ENCODE data around the gene ANKMY1.

Gene ANKMY1

DNA sequence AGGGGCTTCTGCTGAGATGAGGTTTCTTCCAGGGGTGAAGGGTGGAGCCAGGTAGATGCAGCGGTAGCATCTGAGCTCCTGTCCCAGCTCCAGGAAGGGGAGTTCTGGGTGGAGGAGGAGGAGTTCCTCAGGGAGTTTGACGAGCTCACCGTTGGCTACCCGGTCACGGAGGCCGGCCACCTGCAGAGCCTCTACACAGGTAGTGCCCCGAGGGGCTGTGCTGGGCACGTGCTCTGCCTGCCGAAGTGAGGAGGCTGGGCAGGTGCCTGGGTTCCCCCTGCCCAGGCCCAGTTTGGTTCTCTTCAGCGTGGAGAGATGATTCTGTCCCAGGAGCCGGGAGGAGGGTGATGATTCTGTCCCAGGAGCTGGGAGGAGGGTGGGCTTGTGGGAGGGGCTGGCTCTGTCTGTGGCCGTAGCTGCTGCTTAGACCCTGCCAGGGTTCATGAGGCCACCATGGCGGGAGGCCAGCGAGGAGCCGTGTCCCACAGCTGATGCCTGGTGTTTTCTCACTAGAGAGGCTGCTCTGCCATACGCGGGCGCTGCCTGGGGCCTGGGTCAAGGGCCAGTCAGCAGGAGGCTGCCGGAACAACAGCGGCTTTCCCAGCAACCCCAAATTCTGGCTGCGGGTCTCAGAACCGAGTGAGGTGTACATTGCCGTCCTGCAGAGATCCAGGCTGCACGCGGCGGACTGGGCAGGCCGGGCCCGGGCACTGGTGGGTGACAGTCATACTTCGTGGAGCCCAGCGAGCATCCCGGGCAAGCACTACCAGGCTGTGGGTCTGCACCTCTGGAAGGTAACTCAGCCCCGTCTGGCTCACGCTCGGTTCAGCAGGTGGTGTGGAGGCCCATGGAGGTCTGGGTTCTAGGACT lies 37.0 kb upstream of the ANKMY1 start:
- DNase-seq = no peak

DNA sequence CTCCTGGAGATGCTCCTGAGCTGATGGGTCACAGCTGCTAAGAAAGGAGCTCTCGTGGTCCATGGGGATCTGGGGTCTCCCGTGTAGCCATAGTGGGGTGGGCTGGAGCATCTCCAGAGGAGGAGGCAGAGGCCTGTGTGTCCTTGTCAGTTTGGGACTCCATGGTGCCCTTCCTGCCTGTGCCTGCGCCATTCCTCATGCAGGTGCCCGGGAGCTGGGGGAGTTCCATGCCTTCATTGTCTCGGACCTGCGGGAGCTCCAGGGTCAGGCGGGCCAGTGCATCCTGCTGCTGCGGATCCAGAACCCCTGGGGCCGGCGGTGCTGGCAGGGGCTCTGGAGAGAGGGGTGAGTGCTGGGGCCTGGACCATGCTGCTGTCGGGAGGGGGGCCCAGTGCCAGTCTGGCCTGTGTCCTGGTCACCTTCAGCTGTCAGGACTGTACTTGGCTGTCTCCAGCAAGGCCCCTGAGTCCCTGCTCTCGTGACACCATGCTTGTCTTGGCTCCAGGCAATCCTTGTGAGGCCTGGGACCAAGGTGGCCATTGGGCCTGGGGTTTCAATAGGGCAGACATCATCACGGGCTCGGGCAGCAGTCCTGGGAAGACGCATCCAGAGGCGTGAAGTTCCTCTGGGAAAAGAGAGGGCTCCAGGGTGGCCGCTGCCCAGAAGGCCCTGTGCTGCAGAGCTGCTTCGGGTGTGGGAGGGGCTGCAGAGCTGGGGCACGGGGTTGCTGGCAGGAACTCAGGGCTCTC lies 36.1 kb upstream of the ANKMY1 start:
- no peak for DNase-seq

DNA sequence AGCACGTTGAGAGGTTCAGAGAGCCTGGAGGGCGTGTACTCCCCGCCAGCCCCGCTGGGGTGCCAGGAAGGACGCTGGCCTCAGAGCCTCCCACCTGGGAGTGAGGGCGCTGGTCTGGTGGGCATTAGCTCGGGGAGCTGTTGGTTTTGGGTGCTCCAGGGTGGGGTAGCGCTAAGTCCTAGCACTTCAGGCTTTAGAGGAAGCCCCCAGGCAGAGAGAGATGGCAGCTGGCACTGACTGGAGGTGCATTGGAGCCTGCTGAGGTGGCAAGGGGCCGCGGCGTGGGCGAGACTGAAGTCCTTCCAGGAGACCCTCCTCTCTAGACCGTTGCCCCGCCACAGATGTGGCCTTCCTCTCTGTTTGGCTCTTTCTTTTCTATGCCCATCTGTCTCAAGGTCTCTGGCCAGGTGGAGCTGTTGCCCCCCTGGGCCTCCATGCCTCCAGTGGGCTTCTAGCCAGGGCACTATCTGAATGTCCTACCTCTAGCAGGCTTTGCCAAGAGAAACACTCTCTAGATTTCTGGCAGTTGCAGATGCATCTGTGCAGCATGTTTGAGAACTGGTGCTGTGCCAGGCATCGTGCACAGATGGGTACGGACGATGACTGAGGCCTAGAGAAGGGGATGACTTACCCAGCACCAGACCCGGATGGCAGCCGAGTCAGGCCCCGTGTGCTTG lies 35.4 kb upstream of the ANKMY1 start:
- no peak for DNase-seq

- no peak for DNase-seq
Observed at GRCh38 chr2:240591784-240592183, 34.0 kb upstream of the ANKMY1 start.

DNA sequence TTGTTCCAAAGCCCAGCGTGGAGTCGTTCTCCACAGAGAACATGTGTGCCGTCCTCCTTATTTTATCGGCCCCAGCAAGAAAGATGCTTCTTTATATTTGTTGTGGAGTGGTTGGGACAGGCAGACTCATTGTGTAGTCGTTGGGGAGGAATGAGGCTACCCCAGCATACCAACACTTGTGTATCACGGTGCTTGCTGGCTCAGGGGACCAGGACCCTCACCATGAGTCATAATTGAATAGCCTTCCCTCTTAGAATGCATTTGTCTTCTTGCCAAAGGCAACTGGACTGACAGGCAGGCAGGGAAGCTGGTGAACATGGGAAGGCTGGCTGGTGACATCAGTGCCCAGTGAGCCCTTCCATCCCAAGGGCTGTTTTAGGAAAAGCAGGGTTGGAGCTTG lies 33.4 kb upstream of the ANKMY1 start:
- DNase-seq = no peak

- no peak for DNase-seq
Observed at GRCh38 chr2:240590681-240591111, 32.9 kb upstream of the ANKMY1 start.

DNA sequence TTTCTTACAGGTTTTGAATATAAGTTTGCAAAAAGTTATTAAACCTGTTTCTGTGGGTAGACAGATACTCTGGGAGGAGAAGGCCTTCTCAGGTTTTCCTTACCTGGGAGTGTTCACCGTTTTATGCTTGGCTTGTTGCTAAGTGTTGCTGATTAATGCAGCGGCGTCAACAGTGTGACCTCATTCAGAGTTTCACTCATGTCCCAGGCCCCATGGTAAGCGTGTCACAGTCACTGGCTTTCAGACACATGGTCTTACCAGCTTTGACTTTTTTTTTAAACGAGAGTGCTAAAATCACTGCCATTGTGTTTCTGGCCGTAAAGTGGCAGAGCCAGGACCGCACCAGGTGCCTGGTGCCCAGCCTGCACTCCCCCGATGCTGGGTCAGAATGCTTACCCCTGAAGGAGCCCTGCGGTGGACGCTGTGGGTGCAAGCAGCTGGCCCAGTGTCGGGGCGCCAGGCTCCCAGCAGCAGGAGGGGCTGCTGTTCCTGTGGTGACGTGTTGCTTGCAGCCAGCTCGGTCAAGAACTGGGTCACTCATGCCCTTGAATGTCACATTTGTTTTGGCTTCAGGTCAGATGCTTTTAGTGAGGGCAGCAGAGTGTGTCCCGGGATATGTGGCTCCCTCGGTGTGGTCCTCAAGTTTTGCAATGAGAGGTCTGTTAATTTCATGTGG lies 32.2 kb upstream of the ANKMY1 start:
- no peak for DNase-seq

- DNase-seq = no peak
Observed at GRCh38 chr2:240589375-240589774, 31.6 kb upstream of the ANKMY1 start.

- no peak for DNase-seq
Observed at GRCh38 chr2:240588669-240589068, 30.9 kb upstream of the ANKMY1 start.

DNA sequence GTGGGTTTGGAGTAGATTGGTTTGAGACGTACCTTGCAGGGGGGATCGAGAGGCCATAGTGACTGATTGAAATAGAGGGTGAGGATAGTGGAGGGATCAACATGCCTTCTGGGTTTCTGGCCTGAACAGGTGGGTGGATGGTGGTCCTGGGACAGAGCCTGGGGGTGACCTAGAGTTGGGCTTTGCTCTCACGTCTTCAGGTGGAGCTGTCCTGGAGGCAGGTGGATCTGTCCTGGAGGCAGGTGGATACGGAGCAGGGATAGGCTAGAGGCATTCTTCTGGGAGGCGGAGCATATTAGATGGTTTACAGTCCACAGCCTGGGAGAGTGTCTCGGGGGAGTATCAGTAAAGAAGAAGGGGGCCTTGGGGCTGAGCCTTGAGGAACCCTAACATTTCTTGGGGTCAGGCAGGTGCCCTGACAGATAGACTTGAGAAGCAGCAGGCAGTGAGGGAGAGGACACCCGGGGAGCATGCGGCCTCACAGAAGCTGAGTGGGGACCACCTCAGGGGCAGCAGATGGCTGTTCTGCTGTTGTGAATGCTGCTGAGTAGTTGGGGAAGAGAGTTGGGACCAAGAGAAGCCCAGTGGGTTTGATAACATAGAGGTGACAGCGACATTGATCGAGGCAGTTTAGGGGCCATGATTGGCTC lies 30.3 kb upstream of the ANKMY1 start:
- no peak for DNase-seq

DNA sequence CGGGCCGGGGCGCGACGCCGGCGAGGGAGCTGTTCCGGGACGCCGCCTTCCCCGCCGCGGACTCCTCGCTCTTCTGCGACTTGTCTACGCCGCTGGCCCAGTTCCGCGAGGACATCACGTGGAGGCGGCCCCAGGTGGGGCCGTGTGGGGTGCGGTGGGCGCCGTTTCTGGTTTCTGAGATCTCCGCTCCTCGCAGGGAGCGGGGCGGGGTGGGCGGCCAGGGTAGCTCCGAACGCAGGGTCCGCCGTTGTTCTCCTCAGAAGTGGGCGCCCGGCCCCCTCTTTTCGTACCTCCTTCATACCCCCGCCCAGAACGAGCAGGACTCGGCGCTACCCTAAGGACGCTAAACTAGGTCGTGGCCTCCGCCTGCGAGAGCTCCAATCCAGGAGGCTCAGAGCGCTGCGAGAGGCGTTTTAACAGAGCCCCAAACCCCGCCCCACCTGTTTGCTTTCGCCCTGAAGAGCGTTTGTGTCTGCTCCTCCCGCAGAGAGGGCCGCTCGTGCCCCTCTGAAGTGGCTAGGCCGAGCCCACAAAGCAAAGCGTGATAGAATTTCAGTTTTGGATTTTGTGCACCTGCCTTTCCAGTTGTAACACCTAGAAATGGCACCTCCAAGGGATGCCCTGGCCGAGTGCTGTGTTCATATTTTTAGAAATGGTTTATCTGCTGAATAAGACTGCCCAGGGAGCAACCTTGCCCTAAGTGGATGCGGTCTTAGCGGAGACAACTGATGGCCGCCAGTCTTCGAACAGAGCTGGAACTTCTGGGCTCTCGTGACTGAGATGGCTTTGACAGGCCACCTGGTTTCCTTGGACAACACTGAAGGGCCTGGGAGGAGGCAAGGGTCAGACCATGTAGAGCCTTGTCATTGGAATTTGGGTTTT lies 29.4 kb upstream of the ANKMY1 start:
- peak; percentile 47 for DNase-seq

DNA sequence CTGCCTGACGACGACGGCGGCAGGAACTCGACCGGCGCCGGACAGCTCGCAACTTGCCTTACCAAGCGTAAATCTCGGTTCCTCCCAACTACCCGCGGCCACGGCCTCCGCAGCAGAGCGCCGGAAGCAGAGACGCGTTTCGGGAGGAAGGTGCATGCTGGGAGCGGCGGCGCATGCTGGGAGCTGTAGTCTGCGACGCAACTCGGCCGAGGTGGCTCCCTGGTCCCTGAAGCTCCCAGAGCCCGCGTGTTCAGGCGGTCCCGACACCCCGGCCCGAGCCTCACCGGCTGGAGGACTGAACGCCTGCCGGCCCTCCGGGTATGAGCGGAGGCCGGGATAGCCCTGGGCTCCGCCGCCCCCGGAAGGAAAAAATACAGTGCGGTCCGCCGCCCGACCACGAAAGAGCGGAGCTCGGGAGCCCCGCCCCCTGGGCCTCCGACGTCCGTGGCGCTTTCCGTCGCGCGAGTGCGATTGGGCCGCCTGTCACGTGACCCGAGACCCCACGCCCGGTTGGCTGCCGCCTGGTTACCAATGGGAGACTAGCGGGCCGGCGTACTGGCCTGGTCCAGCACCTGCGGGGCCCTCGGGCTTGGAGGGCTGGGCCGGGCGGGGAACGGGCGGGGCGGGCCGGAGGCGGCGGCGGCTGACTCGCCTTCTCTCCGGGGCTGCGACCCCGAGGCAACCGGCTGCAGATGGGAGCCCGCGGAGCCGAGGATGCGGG lies 28.6 kb upstream of the ANKMY1 start, which contains the start of gene CAPN10:
Gene CAPN10, plus strand, starts transcription at position 537 of the 721 bp plus-strand sequence. Its CDS starts 178 bp downstream, at position 715.
- DNase-seq = peak; percentile 96

DNA sequence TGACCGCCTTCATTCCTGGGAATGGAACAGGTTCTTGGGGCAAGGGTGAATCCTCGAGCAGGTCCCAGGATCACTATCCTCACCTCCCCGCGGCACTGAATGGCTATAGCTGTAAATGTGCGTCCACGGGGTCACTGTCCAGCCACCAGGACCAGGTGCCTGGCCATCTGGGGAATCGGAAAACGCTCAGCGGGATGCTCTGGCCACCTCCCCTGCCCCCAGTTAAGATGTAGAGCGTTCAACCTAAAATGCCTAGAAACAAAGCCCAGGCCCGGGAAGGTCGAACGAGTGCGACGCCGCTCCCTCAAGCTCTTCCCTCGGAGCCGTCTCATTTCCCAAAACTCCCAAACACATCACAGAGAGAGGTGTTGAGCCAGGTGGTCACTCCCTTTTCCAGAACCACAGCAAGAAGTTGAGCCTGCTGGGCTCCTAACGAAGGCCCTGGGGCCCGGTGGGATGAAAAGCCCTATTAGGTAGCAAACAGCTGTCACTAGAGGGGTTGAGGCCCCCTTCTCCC lies 28.0 kb upstream of the ANKMY1 start:
- DNase-seq = no peak

- no peak for DNase-seq
Observed at GRCh38 chr2:240585101-240585500, 27.3 kb upstream of the ANKMY1 start.

DNA sequence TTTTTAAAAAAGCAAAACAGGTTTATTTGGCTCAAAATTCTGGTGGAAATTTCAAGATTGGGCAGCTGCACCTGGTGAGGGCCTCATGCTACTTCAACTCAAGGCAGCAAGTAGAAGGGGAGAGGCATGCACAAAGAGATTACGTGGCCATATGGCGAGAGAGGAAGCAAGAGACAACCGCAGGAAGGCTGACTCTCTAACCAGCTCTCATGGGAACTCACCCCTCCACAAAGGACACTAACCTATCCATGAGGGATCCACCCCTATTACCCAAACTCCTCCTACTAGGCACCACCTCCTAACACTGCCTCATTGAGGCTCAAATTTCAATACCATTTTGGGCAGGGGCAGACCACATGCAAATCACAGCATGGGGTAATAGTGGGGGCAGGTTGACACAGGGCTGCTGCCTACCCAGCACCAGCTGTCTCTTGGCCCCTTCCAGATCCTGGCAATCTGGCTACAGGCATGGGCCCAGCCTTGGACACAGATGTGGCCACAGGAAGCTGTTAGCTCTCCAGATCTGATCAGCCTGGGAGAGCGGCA lies 26.8 kb upstream of the ANKMY1 start:
- DNase-seq = no peak

GRCh38 chr2:240583774-240584173 lies 26.0 kb upstream of the ANKMY1 start:
- no peak for DNase-seq

GRCh38 chr2:240582781-240583180 lies 25.0 kb upstream of the ANKMY1 start:
- no peak for DNase-seq

DNA sequence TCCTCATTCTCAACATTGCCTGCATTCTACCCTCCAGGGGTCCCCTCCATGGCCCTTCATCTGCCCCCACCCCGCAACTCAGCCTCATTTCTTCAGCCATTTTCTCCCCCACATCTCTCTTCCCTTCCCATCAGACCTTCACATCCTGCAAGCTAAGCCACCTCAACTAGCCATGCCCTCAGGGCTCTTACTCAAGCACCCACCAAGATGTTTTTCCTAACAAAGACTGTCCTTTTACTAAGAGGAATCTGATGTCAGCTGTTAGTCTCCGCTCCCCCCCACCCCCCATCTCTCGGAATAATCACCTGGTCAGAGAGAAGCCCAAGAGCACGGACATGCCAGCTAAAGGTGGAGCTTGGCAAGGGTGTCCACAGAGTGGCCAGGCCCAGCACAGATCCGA lies 24.0 kb upstream of the ANKMY1 start:
- no peak for DNase-seq

DNA sequence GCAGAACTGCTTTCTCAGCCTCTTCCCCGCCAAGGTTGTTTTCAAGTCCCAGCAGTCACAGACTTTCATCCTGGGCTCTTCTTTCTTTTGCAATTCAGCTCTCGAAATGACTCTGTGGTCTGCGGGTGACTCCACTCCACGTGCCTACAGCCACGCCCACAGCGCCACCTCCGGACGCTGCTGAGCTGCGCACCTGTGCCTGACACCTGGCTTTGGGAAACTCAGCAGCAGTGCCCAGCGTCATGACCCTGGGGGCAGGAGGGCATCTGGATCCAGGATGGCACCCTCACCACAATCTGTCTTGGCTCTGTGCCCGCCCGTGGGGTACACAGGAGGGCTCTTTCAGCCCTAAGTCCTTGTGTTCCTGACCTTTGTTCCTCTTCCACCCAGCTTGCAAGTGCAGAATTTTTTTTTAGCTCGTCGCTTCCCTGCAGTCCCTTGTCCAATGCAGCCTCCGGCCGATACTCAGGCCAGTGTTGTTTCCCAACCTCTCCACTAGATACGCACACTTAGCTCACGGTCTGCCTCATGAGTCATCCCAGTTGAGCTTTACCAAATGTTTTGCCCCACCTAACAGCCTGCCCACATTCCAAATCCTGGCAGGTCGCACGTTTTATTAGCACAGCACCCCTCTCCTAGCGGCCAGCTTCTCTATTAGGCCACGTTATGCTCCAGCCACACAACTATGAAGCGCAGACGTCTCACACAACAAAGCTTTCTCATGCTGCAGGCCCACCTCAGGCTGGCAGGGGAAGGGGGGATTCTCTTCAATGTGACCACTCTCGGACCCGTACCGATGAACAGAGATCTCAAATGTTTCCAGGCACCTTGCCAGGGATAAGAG lies 22.2 kb upstream of the ANKMY1 start:
- DNase-seq = peak; percentile 82

All from central memory CD4-positive, alpha-beta T cell (primary cell).